K562 (cell line): Measurements from ENCODE around the gene LRRC26. TPM values are rescaled to one million over a fixed set of nuclear protein-coding genes. Genes with fewer than 3 reads are reported as not detected.
A peak's percentile ranks its signal among the peaks of the same experiment; 100 is the strongest.

Experiments
- ASH1L ChIP-seq: fragments of 450-650 bp; IDR thresholded peaks from 2 replicates; pipeline ENCODE4 v1.6.1; 2018; ENCODE audit warnings: borderline replicate concordance, mild to moderate bottlenecking, low read depth; ENCODE audit not compliant: partially characterized antibody
- LEF1 ChIP-seq: fragments of 450-650 bp; IDR thresholded peaks from 2 replicates; pipeline ENCODE4 v1.6.1; 2016; ENCODE audit warnings: mild to moderate bottlenecking
- MITF ChIP-seq: IDR thresholded peaks from 2 replicates; pipeline ENCODE4 v1.6.1; 2014; ENCODE audit warnings: antibody characterized with exemption
- NFYB ChIP-seq: IDR thresholded peaks from 2 replicates; pipeline ENCODE4 v1.6.1; 2011; ENCODE audit warnings: mild to moderate bottlenecking, moderate library complexity; ENCODE audit not compliant: insufficient read length; ENCODE audit errors: extremely low read depth
- POLR2A ChIP-seq: fragments of 450-650 bp; conservative IDR thresholded peaks from 2 replicates; pipeline ENCODE4 v1.6.1; 2016
- RB1 ChIP-seq: fragments of 450-650 bp; IDR thresholded peaks from 2 replicates; pipeline ENCODE4 v1.6.1; 2017; ENCODE audit warnings: low read depth, mild to moderate bottlenecking
- TFAP4 ChIP-seq: sonication (generic); formaldehyde crosslinking; IDR thresholded peaks from 2 replicates; pipeline ENCODE4 v1.8.0; 2022; ENCODE audit warnings: missing genetic modification reagents, mild to moderate bottlenecking, moderate library complexity, borderline replicate concordance
- ZBTB49 ChIP-seq: sonication (generic); formaldehyde crosslinking; IDR thresholded peaks from 2 replicates; pipeline ENCODE4 v1.8.0; 2022; ENCODE audit warnings: missing genetic modification reagents, mild to moderate bottlenecking, borderline replicate concordance
- ZNF3 ChIP-seq: fragments of 250-450 bp; sonication (Bioruptor Pico); IDR thresholded peaks from 2 replicates; pipeline ENCODE4 v1.5.0; 2021; ENCODE audit warnings: mild to moderate bottlenecking, moderate library complexity
- ZNF347 ChIP-seq: fragments of 450-650 bp; formaldehyde crosslinking; IDR thresholded peaks from 2 replicates; pipeline ENCODE4 v1.4.0; 2020; ENCODE audit warnings: low read depth, mild to moderate bottlenecking, moderate library complexity
- ZNF507 ChIP-seq: conservative IDR thresholded peaks from 2 replicates; pipeline ENCODE4 v1.6.1; 2017; ENCODE audit warnings: missing genetic modification characterization, missing compliant biosample characterization
- polyA plus RNA-seq, 8 experiments: library from polyadenylated mRNA; depleted of rRNA in 4 of 8; stranded (reverse) in 5 of 8; unstranded in 3 of 8; fragments of >200 nt; fragmentation: Nextera tagmentation in 2 of 8; fragmentation: Illumina TruSeq in 1 of 8; extraction: Ambion mirVana in 2 of 8; extraction: Trizol in 1 of 8; gene quantifications; 2 replicates each; pipeline versions ENCODE4 v1.2.1 to v1.2.3, GENCODE V29; 2011 to 2014; ENCODE audit warnings: inconsistent platforms in 1 of 8, missing spikeins in 1 of 8
- total RNA-seq, 7 experiments: library from RNA; depleted of rRNA in 6 of 7; stranded (reverse); fragments of >200 nt in 6 of 7; fragmentation: Illumina TruSeq in 2 of 7; extraction: Trizol in 2 of 7; gene quantifications; 2 replicates each; pipeline versions ENCODE4 v1.2.1 to v1.2.3, GENCODE V29; 2011 to 2021; ENCODE audit warnings: low replicate concordance in 1 of 7
- TF ChIP-seq, protein P1 (sequence below): IDR thresholded peaks from 2 replicates; pipeline ENCODE4 v1.6.1; 2012; ENCODE audit warnings: low read depth, low read length, improper control_type of control experiment, borderline replicate concordance
- TF ChIP-seq, protein P2 (sequence below): fragments of 250-450 bp; sonication (Bioruptor Pico); IDR thresholded peaks from 2 replicates; pipeline ENCODE4 v1.4.0; 2020; ENCODE audit warnings: mild to moderate bottlenecking, moderate library complexity
- TF ChIP-seq, protein P3 (sequence below): sonication (generic); formaldehyde crosslinking; IDR thresholded peaks from 2 replicates; pipeline ENCODE4 v1.8.0; 2022; ENCODE audit warnings: mild to moderate bottlenecking, missing genetic modification reagents, borderline replicate concordance

The LRRC26 gene
- total and polyA plus RNA-seq, 9 of the 15 experiments (the other 6 are each of a cell fraction or from before 2014, with no cell fraction given): not detected

GRCh38 chr9:137127301-137128157 lies 42.3 kb downstream of the LRRC26 start (continued):
- TF ChIP-seq MITF: no peak
- TF ChIP-seq POLR2A: peak; percentile 45
- peak; percentile 39 for TF ChIP-seq ASH1L
- no peak for TF ChIP-seq ZNF3 (CRISPR knock-in tag)
- TF ChIP-seq, protein P1, sequence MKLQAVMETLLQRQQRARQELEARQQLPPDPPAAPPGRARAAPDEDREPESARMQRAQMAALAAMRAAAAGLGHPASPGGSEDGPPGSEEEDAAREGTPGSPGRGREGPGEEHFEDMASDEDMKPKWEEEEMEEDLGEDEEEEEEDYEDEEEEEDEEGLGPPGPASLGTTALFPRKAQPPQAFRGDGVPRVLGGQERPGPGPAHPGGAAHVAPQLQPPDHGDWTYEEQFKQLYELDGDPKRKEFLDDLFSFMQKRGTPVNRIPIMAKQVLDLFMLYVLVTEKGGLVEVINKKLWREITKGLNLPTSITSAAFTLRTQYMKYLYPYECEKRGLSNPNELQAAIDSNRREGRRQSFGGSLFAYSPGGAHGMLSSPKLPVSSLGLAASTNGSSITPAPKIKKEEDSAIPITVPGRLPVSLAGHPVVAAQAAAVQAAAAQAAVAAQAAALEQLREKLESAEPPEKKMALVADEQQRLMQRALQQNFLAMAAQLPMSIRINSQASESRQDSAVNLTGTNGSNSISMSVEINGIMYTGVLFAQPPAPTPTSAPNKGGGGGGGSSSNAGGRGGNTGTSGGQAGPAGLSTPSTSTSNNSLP: no peak
- no peak for TF ChIP-seq LEF1
- TF ChIP-seq ZBTB49 (CRISPR knock-in tag): no peak
- peak; percentile 54; the same call in 1 of the 2 replicates for TF ChIP-seq RB1
- no peak for TF ChIP-seq ZNF507 (tag)
- TF ChIP-seq, protein P2, sequence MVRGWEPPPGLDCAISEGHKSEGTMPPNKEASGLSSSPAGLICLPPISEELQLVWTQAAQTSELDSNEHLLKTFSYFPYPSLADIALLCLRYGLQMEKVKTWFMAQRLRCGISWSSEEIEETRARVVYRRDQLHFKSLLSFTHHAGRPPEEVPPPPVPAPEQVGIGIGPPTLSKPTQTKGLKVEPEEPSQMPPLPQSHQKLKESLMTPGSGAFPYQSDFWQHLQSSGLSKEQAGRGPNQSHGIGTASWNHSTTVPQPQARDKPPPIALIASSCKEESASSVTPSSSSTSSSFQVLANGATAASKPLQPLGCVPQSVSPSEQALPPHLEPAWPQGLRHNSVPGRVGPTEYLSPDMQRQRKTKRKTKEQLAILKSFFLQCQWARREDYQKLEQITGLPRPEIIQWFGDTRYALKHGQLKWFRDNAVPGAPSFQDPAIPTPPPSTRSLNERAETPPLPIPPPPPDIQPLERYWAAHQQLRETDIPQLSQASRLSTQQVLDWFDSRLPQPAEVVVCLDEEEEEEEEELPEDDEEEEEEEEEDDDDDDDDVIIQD (CRISPR knock-in tag): no peak
- no peak for TF ChIP-seq ZNF347 (CRISPR knock-in tag)
- TF ChIP-seq TFAP4: no peak
- no peak for TF ChIP-seq NFYB
- TF ChIP-seq, protein P3, sequence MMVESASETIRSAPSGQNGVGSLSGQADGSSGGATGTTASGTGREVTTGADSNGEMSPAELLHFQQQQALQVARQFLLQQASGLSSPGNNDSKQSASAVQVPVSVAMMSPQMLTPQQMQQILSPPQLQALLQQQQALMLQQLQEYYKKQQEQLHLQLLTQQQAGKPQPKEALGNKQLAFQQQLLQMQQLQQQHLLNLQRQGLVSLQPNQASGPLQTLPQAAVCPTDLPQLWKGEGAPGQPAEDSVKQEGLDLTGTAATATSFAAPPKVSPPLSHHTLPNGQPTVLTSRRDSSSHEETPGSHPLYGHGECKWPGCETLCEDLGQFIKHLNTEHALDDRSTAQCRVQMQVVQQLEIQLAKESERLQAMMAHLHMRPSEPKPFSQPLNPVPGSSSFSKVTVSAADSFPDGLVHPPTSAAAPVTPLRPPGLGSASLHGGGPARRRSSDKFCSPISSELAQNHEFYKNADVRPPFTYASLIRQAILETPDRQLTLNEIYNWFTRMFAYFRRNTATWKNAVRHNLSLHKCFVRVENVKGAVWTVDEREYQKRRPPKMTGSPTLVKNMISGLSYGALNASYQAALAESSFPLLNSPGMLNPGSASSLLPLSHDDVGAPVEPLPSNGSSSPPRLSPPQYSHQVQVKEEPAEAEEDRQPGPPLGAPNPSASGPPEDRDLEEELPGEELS: no peak
